Naive B cell (primary cell): ENCODE measurements around the gene WAS. TPM values are rescaled to one million over a fixed set of nuclear protein-coding genes. Genes with fewer than 3 reads are reported as not detected.
A peak's percentile ranks its signal among the peaks of the same experiment; 100 is the strongest.
"Not testable (repeated sequence)": the region's sequence is repeated elsewhere in the genome, so short reads cannot be mapped to it uniquely, and the experiment has no call there.

Source experiments
- ATAC-seq, 2 donors: fragments of 150-1000 bp; cut with Tn5 transposase; 2 replicates each; pipeline ENCODE4 v1.10.0; 2021; ENCODE audit warnings: low read depth in 2 of 2, mild to moderate bottlenecking in 2 of 2, moderate library complexity in 2 of 2
- DNase-seq: peaks from one replicate; pipeline ENCODE4 v3.0.0; 2022
- H3K27ac Mint-ChIP-seq, 6 donors: one replicate each; pipeline ENCODE4 v1.8.0; 2020 to 2022; ENCODE audit warnings: mild to moderate bottlenecking in 6 of 6, mixed read lengths in 6 of 6, moderate library complexity in 5 of 6, inconsistent platforms in 2 of 6
- H3K27me3 Mint-ChIP-seq, 3 donors: one replicate each; pipeline ENCODE4 v1.8.0; 2021 to 2022; ENCODE audit warnings: mixed read lengths in 3 of 3, mild to moderate bottlenecking in 1 of 3
- H3K36me3 Mint-ChIP-seq, 2 donors: one replicate each; pipeline ENCODE4 v1.8.0; 2020 to 2022; ENCODE audit warnings: mixed read lengths in 2 of 2, inconsistent platforms in 1 of 2, mild to moderate bottlenecking in 1 of 2
- H3K4me1 Mint-ChIP-seq, 3 donors: one replicate each; pipeline ENCODE4 v1.8.0; 2020 to 2022; ENCODE audit warnings: mixed read lengths in 3 of 3, inconsistent platforms in 1 of 3, mild to moderate bottlenecking in 1 of 3, moderate library complexity in 1 of 3
- H3K4me3 Mint-ChIP-seq, 8 donors: one replicate each; pipeline ENCODE4 v1.8.0; 2020 to 2022; ENCODE audit warnings: mild to moderate bottlenecking in 8 of 8, mixed read lengths in 8 of 8, moderate library complexity in 8 of 8, inconsistent platforms in 2 of 8
- H3K9me3 Mint-ChIP-seq, 7 donors: one replicate each; pipeline ENCODE4 v1.8.0; 2020 to 2022; ENCODE audit warnings: mixed read lengths in 7 of 7, mild to moderate bottlenecking in 5 of 7, inconsistent platforms in 2 of 7, moderate library complexity in 1 of 7
- polyA plus RNA-seq, 6 donors: library from polyadenylated mRNA; unstranded; fragments of 300-500 nt; fragmentation: Illumina TruSeq; gene quantifications; one replicate each; pipeline ENCODE4 v1.2.3, GENCODE V29; 2021; ENCODE audit warnings: low read depth in 6 of 6

The WAS gene
- polyA plus RNA-seq, 6 donors from 2014 or later = 12.7 to 27.8 (median 19.4) TPM

- Mint-ChIP-seq H3K4me1 (peaks cover 20 to 23% (median 20%) of the 10 kb centered on the region in 3 donors), H3K36me3 (peaks cover 0 to 29% of the 10 kb centered on the region in 2 donors)
- not testable (repeated sequence) for H3K4me3 Mint-ChIP-seq, H3K27ac Mint-ChIP-seq, H3K27me3 Mint-ChIP-seq, DNase-seq, H3K9me3 Mint-ChIP-seq, ATAC-seq
Observed at GRCh38 chrX:48691746-48692145, 8.1 kb downstream of the WAS start.

- Mint-ChIP-seq H3K27ac (peak overlapping the region in 3 of 6 donors; percentile 70 to 93 (median 89)), H3K4me1 (peaks cover 15 to 22% (median 16%) of the 10 kb centered on the region in 3 donors), H3K27me3 (no peaks in the 10 kb centered on the region), H3K4me3 (peak overlapping the region; percentile 16 to 91 (median 80)), H3K9me3 (peaks cover 0 to 8% (median 0%) of the 10 kb centered on the region in 7 donors), H3K36me3 (peaks cover 6 to 21% of the 10 kb centered on the region in 2 donors)
- DNase-seq (no peak), ATAC-seq (no peak)
Observed at GRCh38 chrX:48694776-48695533, 11.4 kb downstream of the WAS start.

- H3K36me3 Mint-ChIP-seq = peaks cover 6 to 21% of the 10 kb centered on the region in 2 donors
- H3K9me3 Mint-ChIP-seq = peaks cover 0 to 8% (median 0%) of the 10 kb centered on the region in 7 donors
- H3K27me3 Mint-ChIP-seq = no peaks in the 10 kb centered on the region
- DNase-seq = no peak
- H3K4me1 Mint-ChIP-seq = peaks cover 15 to 22% (median 16%) of the 10 kb centered on the region in 3 donors
- H3K27ac Mint-ChIP-seq = peak overlapping the region in 4 of 6 donors; percentile 88 to 98 (median 91)
- ATAC-seq = no peak
- peak overlapping the region; percentile 69 to 95 (median 90) for H3K4me3 Mint-ChIP-seq
Observed at GRCh38 chrX:48695534-48695896, 11.9 kb downstream of the WAS start.

GRCh38 chrX:48695925-48696300 lies 12.3 kb downstream of the WAS start:
- ATAC-seq = peak in 1 of 2 donors; percentile 0

GRCh38 chrX:48696301-48696908 lies 12.8 kb downstream of the WAS start, which contains the start of gene SUV39H1:
TSS of gene SUV39H1 (plus strand) at chrX:48696734. CDS start at chrX:48696785, 51 bp downstream.
- H3K27ac Mint-ChIP-seq = peak within 1 kb of the TSS; percentile 71 to 98 (median 90)
- H3K36me3 Mint-ChIP-seq = peaks cover 6 to 14% of the 10 kb centered on the region in 2 donors
- peak; percentile 92 to 93 for ATAC-seq
- peaks cover 0 to 8% (median 0%) of the 10 kb centered on the region in 7 donors for H3K9me3 Mint-ChIP-seq
- peaks cover 15 to 21% (median 16%) of the 10 kb centered on the region in 3 donors for H3K4me1 Mint-ChIP-seq
- no peaks in the 10 kb centered on the region for H3K27me3 Mint-ChIP-seq
- peak within 1 kb of the TSS; percentile 79 to 95 (median 90) for H3K4me3 Mint-ChIP-seq
- peak; percentile 83 for DNase-seq

More at GRCh38 chrX:48695925-48696300, 12.3 kb downstream of the WAS start:
- peaks cover 0 to 8% (median 0%) of the 10 kb centered on the region in 7 donors for H3K9me3 Mint-ChIP-seq
- peak overlapping the region; percentile 69 to 95 (median 90) for H3K4me3 Mint-ChIP-seq
- peak overlapping the region in 5 of 6 donors; percentile 20 to 98 (median 93) for H3K27ac Mint-ChIP-seq
- DNase-seq = no peak
- peaks cover 6 to 19% of the 10 kb centered on the region in 2 donors for H3K36me3 Mint-ChIP-seq
- peaks cover 15 to 22% (median 16%) of the 10 kb centered on the region in 3 donors for H3K4me1 Mint-ChIP-seq
- H3K27me3 Mint-ChIP-seq = no peaks in the 10 kb centered on the region

GRCh38 chrX:48696909-48697727 lies 13.5 kb downstream of the WAS start:
- H3K36me3 Mint-ChIP-seq = peaks cover 6 to 11% of the 10 kb centered on the region in 2 donors
- ATAC-seq (peak in 1 of 2 donors; percentile 5), DNase-seq (peak; percentile 9)
- H3K27ac Mint-ChIP-seq = peak overlapping the region in 3 of 6 donors; percentile 71 to 93 (median 77)
- H3K9me3 Mint-ChIP-seq = peaks cover 0 to 8% (median 0%) of the 10 kb centered on the region in 7 donors
- H3K4me3 Mint-ChIP-seq = peak overlapping the region; percentile 61 to 90 (median 80)
- peaks cover 15 to 18% (median 16%) of the 10 kb centered on the region in 3 donors for H3K4me1 Mint-ChIP-seq
- no peaks in the 10 kb centered on the region for H3K27me3 Mint-ChIP-seq

GRCh38 chrX:48698306-48698705 lies 14.7 kb downstream of the WAS start:
- H3K4me3 Mint-ChIP-seq = peak overlapping the region in 7 of 8 donors; percentile 29 to 90 (median 78)
- DNase-seq (no peak), ATAC-seq (no peak)
- H3K27me3 Mint-ChIP-seq = no peaks in the 10 kb centered on the region
- H3K27ac Mint-ChIP-seq = no peak overlapping the region
- H3K9me3 Mint-ChIP-seq = peaks cover 0 to 8% (median 0%) of the 10 kb centered on the region in 7 donors
- H3K36me3 Mint-ChIP-seq = peaks cover 6 to 11% of the 10 kb centered on the region in 2 donors
- peaks cover 16 to 19% (median 18%) of the 10 kb centered on the region in 3 donors for H3K4me1 Mint-ChIP-seq

GRCh38 chrX:48700246-48700645 lies 16.6 kb downstream of the WAS start:
- DNase-seq (no peak), ATAC-seq (no peak)
- H3K4me3 Mint-ChIP-seq = no peak overlapping the region
- H3K36me3 Mint-ChIP-seq = peaks cover 6 to 11% of the 10 kb centered on the region in 2 donors
- H3K4me1 Mint-ChIP-seq = peaks cover 17 to 22% (median 18%) of the 10 kb centered on the region in 3 donors
- H3K9me3 Mint-ChIP-seq = peaks cover 0 to 8% (median 0%) of the 10 kb centered on the region in 7 donors
- no peaks in the 10 kb centered on the region for H3K27me3 Mint-ChIP-seq
- H3K27ac Mint-ChIP-seq = no peak overlapping the region

GRCh38 chrX:48700951-48701653 lies 17.5 kb downstream of the WAS start:
- Mint-ChIP-seq H3K27me3 (no peaks in the 10 kb centered on the region), H3K9me3 (peaks cover 0 to 1% (median 0%) of the 10 kb centered on the region in 7 donors), H3K4me1 (peaks cover 9 to 16% (median 10%) of the 10 kb centered on the region in 3 donors), H3K4me3 (no peak overlapping the region), H3K36me3 (peaks cover 6 to 8% of the 10 kb centered on the region in 2 donors), H3K27ac (no peak overlapping the region)
- no peak for ATAC-seq
- no peak for DNase-seq

- H3K36me3 Mint-ChIP-seq = peaks cover 0 to 6% of the 10 kb centered on the region in 2 donors
- DNase-seq (no peak), ATAC-seq (no peak)
- H3K9me3 Mint-ChIP-seq = no peaks in the 10 kb centered on the region
- H3K4me1 Mint-ChIP-seq = peaks cover 8 to 10% (median 9%) of the 10 kb centered on the region in 3 donors
- H3K4me3 Mint-ChIP-seq = no peak overlapping the region
- H3K27me3 Mint-ChIP-seq = no peaks in the 10 kb centered on the region
- peak overlapping the region in 2 of 6 donors; percentile 20 to 69 for H3K27ac Mint-ChIP-seq
Observed at GRCh38 chrX:48702032-48702431, 18.4 kb downstream of the WAS start.

GRCh38 chrX:48702716-48703115 lies 19.1 kb downstream of the WAS start:
- Mint-ChIP-seq H3K27ac (peak overlapping the region in 1 of 6 donors; percentile 69), H3K4me1 (peaks cover 4 to 9% (median 4%) of the 10 kb centered on the region in 3 donors), H3K27me3 (no peaks in the 10 kb centered on the region), H3K4me3 (peak overlapping the region in 3 of 8 donors; percentile 26 to 58 (median 56)), H3K36me3 (peaks cover 0 to 6% of the 10 kb centered on the region in 2 donors), H3K9me3 (no peaks in the 10 kb centered on the region)
- DNase-seq = no peak
- no peak for ATAC-seq

- no peaks in the 10 kb centered on the region for H3K27me3 Mint-ChIP-seq
- no peaks in the 10 kb centered on the region for H3K9me3 Mint-ChIP-seq
- H3K4me3 Mint-ChIP-seq = no peak overlapping the region
- peaks cover 4 to 14% (median 9%) of the 10 kb centered on the region in 3 donors for H3K4me1 Mint-ChIP-seq
- no peak for DNase-seq
- H3K36me3 Mint-ChIP-seq = peaks cover 0 to 6% of the 10 kb centered on the region in 2 donors
- no peak for ATAC-seq
- peak overlapping the region in 1 of 6 donors; percentile 56 for H3K27ac Mint-ChIP-seq
Observed at GRCh38 chrX:48703228-48703627, 19.6 kb downstream of the WAS start.
